T-cell (primary cell): Measurements from ENCODE around the gene PRKCB. TPM values are rescaled to one million over a fixed set of nuclear protein-coding genes. Genes with fewer than 3 reads are reported as not detected.

ENCODE experiments used
- ATAC-seq, 4 experiments: fragments of 200-7000 bp in 3 of 4; fragments of 150-1000 bp in 1 of 4; cut with Tn5 transposase; replicated peaks in 1 of 4; 1 replicate in 3 of 4; 2 replicates in 1 of 4; pipeline ENCODE4 v1.10.0; 2021; ENCODE audit warnings: moderate library complexity in 3 of 4, mild to moderate bottlenecking in 2 of 4, moderate number of reproducible peaks in 1 of 4
- CTCF ChIA-PET, 2 donors: fragments of 300-600 bp; sonication (Branson Sonifier 250); formaldehyde crosslinking; loops; one replicate each; lab custom pipeline; 2022; ENCODE audit warnings: antibody characterized with exemption in 2 of 2; lab: Charles Lee
- POLR2A ChIA-PET, 2 donors: fragments of 300-600 bp; sonication (Branson Sonifier 250); formaldehyde crosslinking; loops; one replicate each; lab custom pipeline; 2022; ENCODE audit warnings: antibody characterized with exemption in 2 of 2; lab: Charles Lee
- DNase-seq, 35 experiments: peaks; one replicate each; pipeline versions ENCODE4 v3.0.0 to v3.0.0-alpha.2; 2013 to 2023
- H3K27ac ChIP-seq: one replicate; pipeline ENCODE4 v1.5.1; 2013; ENCODE audit warnings: low read length
- H3K27me3 ChIP-seq, 2 experiments: replicated peaks in 1 of 2; 1 replicate in 1 of 2; 2 replicates in 1 of 2; pipeline versions ENCODE4 v1.6.1 to v1.7.0; 2013; ENCODE audit warnings: low read length in 1 of 2, mixed read lengths in 1 of 2; ENCODE audit not compliant: control insufficient read depth in 2 of 2, insufficient read depth in 2 of 2; ENCODE audit errors: extremely low read depth in 1 of 2
- H3K36me3 ChIP-seq, 2 donors: 1 replicate in 1 of 2; 2 replicates in 1 of 2; pipeline versions ENCODE4 v1.6.1 to v1.7.0; 2013; ENCODE audit warnings: low read length in 1 of 2; ENCODE audit not compliant: control insufficient read depth in 2 of 2, insufficient read depth in 1 of 2; ENCODE audit errors: extremely low read depth in 1 of 2
- H3K4me1 ChIP-seq, 2 experiments: 1 replicate in 1 of 2; 2 replicates in 1 of 2; pipeline versions ENCODE4 v1.6.1 to v1.7.0; 2013; ENCODE audit warnings: low read length in 2 of 2, mixed read lengths in 1 of 2; ENCODE audit not compliant: insufficient read depth in 2 of 2, control insufficient read depth in 1 of 2; ENCODE audit errors: extremely low read depth in 1 of 2
- H3K4me3 ChIP-seq, 2 donors: 1 replicate in 1 of 2; 2 replicates in 1 of 2; pipeline versions ENCODE4 v1.5.1 to v1.7.0; 2013; ENCODE audit warnings: mild to moderate bottlenecking in 2 of 2, low read length in 1 of 2, moderate library complexity in 1 of 2; ENCODE audit not compliant: control insufficient read depth in 1 of 2; ENCODE audit errors: extremely low read depth in 1 of 2
- H3K9me3 ChIP-seq: 2 replicates; pipeline ENCODE4 v1.7.0; 2013
- H3K27ac Mint-ChIP-seq, 2 donors: one replicate each; pipeline ENCODE4 v1.8.0; 2020 to 2021; ENCODE audit warnings: mild to moderate bottlenecking in 2 of 2, mixed read lengths in 2 of 2
- H3K27me3 Mint-ChIP-seq, 2 donors: one replicate each; pipeline ENCODE4 v1.8.0; 2021 to 2022; ENCODE audit warnings: mixed read lengths in 2 of 2
- H3K36me3 Mint-ChIP-seq: one replicate; pipeline ENCODE4 v1.8.0; 2021; ENCODE audit warnings: mixed read lengths
- H3K4me1 Mint-ChIP-seq, 3 donors: one replicate each; pipeline ENCODE4 v1.8.0; 2020 to 2022; ENCODE audit warnings: mixed read lengths in 3 of 3, mild to moderate bottlenecking in 1 of 3
- H3K4me3 Mint-ChIP-seq, 3 donors: one replicate each; pipeline ENCODE4 v1.8.0; 2020 to 2022; ENCODE audit warnings: mild to moderate bottlenecking in 3 of 3, mixed read lengths in 3 of 3, moderate library complexity in 3 of 3
- H3K9me3 Mint-ChIP-seq, 3 donors: one replicate each; pipeline ENCODE4 v1.8.0; 2020 to 2022; ENCODE audit warnings: mixed read lengths in 3 of 3
- WGBS: methylation state at CpG from one replicate; pipeline ENCODE4 v1.1.5; 2013; ENCODE audit warnings: missing lambda C conversion rate; ENCODE audit not compliant: insufficient coverage; 5-methylcytosine and 5-hydroxymethylcytosine counted together
- total RNA-seq, 35 experiments: library from RNA in 6 of 35; stranded (reverse) in 6 of 35; fragments of 120-200 nt in 1 of 35; gene quantifications; one replicate each; pipeline versions ENCODE4 v1.2.1 to v1.2.4 and lab custom pipeline; 2013 to 2026

Gene PRKCB
- total RNA-seq, 5 donors from 2014 or later (not counting 1 experiment from before 2014, with no cell fraction given) = 84.7 to 114 (median 105) TPM

GRCh38 chr16:24135624-24136565 lies 300.1 kb downstream of the PRKCB start:
- Mint-ChIP-seq H3K4me1 (peaks cover 8 to 12% (median 8%) of the 10 kb centered on the region in 3 donors), H3K27ac (peak overlapping the region in 1 of 2 donors; percentile 2), H3K4me3 (no peak overlapping the region), H3K27me3 (no peaks in the 10 kb centered on the region), H3K9me3 (no peaks in the 10 kb centered on the region), H3K36me3 (peaks cover 53% of the 10 kb centered on the region)
- CTCF ChIA-PET = no interaction called here
- no peak overlapping the region for H3K4me3 ChIP-seq
- 100% methylated on average over 1 of the region's 9 CpGs for WGBS
- H3K27me3 ChIP-seq = no peaks in the 10 kb centered on the region
- no peaks in the 10 kb centered on the region for H3K9me3 ChIP-seq
- H3K36me3 ChIP-seq = peaks cover 8 to 36% of the 10 kb centered on the region in 2 donors
- ATAC-seq (no peak), DNase-seq (no peak)
- H3K4me1 ChIP-seq = no peaks in the 10 kb centered on the region
- H3K27ac ChIP-seq = no peak overlapping the region
- POLR2A ChIA-PET = no interaction called here

- no peak overlapping the region for H3K27ac ChIP-seq
- no peak for ATAC-seq
- no peaks in the 10 kb centered on the region for H3K27me3 ChIP-seq
- Mint-ChIP-seq H3K27ac (no peak overlapping the region), H3K9me3 (no peaks in the 10 kb centered on the region), H3K4me1 (peaks cover 0 to 6% (median 2%) of the 10 kb centered on the region in 3 donors), H3K36me3 (peaks cover 47% of the 10 kb centered on the region), H3K4me3 (no peak overlapping the region), H3K27me3 (no peaks in the 10 kb centered on the region)
- ChIA-PET POLR2A (no interaction called here), CTCF (no interaction called here)
- H3K4me3 ChIP-seq = no peak overlapping the region
- WGBS = 100% methylated on average over 2 of the region's 2 CpGs
- no peak for DNase-seq
- H3K9me3 ChIP-seq = no peaks in the 10 kb centered on the region
- H3K36me3 ChIP-seq = peaks cover 11 to 33% of the 10 kb centered on the region in 2 donors
- no peaks in the 10 kb centered on the region for H3K4me1 ChIP-seq
Measured at GRCh38 chr16:24138024-24138423, 302.2 kb downstream of the PRKCB start.

DNA sequence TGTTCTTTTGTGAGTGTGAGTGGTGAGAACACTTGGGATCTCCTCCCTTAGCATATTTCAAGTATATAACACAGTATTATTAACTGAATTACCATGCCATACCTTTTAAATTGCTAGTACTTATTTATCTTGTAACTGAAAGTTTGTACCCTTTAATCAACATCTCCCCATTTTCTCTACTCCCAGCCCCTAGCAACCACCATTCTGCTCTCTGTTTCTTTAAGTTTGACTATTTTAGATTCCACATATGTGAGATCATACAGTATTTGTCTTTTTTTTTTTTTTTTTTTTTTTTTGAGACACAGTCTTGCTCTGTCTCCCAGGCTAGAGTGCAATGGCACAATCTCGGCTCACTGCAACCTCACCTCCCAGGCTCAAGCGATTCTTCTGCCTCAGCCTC lies 302.8 kb downstream of the PRKCB start:
- no peaks in the 10 kb centered on the region for H3K4me1 ChIP-seq
- H3K27ac ChIP-seq = no peak overlapping the region
- no CpG with 5 or more reads among the region's 2 CpGs for WGBS
- CTCF ChIA-PET = no interaction called here
- Mint-ChIP-seq H3K9me3 (no peaks in the 10 kb centered on the region), H3K4me3 (no peak overlapping the region), H3K36me3 (peaks cover 43% of the 10 kb centered on the region), H3K27me3 (no peaks in the 10 kb centered on the region), H3K27ac (no peak overlapping the region), H3K4me1 (peaks cover 0 to 2% (median 0%) of the 10 kb centered on the region in 3 donors)
- H3K27me3 ChIP-seq = no peaks in the 10 kb centered on the region
- no peaks in the 10 kb centered on the region for H3K9me3 ChIP-seq
- POLR2A ChIA-PET = interaction anchor here in 1 of 2 donors (0.7 kb wide), 1 partner anchor 44 kb away, joined by 3 read pairs; no protein-coding TSS in a partner anchor
- no peak for DNase-seq
- no peak for ATAC-seq
- H3K4me3 ChIP-seq = no peak overlapping the region
- H3K36me3 ChIP-seq = peaks cover 8 to 36% of the 10 kb centered on the region in 2 donors

DNA sequence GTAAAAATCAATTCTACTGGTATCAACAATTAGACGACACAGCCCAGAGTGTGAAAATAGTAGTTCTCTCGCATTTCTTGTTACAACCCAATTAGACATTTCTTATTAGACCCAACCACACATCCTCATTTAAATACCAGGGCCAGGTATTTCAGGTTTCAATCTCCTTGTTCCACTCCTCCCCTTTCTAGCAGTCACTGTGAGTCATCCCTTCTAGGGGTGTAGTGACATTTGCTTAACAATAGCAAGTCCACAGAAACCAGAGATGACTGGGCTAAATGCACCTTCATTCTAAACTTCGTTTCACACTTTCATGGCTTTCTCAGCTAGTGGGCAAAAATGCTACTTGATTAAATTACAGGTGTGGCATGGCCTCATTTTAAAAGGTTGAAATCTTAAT lies 303.5 kb downstream of the PRKCB start:
- peaks cover 8 to 33% of the 10 kb centered on the region in 2 donors for H3K36me3 ChIP-seq
- H3K27me3 Mint-ChIP-seq = no peaks in the 10 kb centered on the region
- H3K4me1 Mint-ChIP-seq = no peaks in the 10 kb centered on the region
- H3K9me3 Mint-ChIP-seq = no peaks in the 10 kb centered on the region
- DNase-seq (no peak), ATAC-seq (no peak)
- H3K9me3 ChIP-seq = no peaks in the 10 kb centered on the region
- ChIA-PET CTCF (no interaction called here), POLR2A (interaction anchor here in 1 of 2 donors (0.7 kb wide), 1 partner anchor 45 kb away, joined by 3 read pairs; no protein-coding TSS in a partner anchor)
- H3K27me3 ChIP-seq = no peaks in the 10 kb centered on the region
- no peak overlapping the region for H3K4me3 Mint-ChIP-seq
- WGBS = no CpG with 5 or more reads among the region's 3 CpGs
- H3K4me1 ChIP-seq = no peaks in the 10 kb centered on the region
- H3K27ac Mint-ChIP-seq = no peak overlapping the region
- no peak overlapping the region for H3K4me3 ChIP-seq
- H3K36me3 Mint-ChIP-seq = peaks cover 45% of the 10 kb centered on the region
- H3K27ac ChIP-seq = no peak overlapping the region

GRCh38 chr16:24140730-24141129 lies 304.9 kb downstream of the PRKCB start:
- peaks cover 58% of the 10 kb centered on the region for H3K36me3 Mint-ChIP-seq
- Histone ChIP-seq H3K27me3 (no peaks in the 10 kb centered on the region), H3K4me3 (no peak overlapping the region), H3K27ac (no peak overlapping the region), H3K36me3 (peaks cover 8 to 33% of the 10 kb centered on the region in 2 donors), H3K4me1 (no peaks in the 10 kb centered on the region), H3K9me3 (no peaks in the 10 kb centered on the region)
- H3K27ac Mint-ChIP-seq = peak overlapping the region in 1 of 2 donors; percentile 57
- no peak for ATAC-seq
- WGBS = no CpG with 5 or more reads among the region's 2 CpGs
- no peak for DNase-seq
- peaks cover 0 to 2% (median 2%) of the 10 kb centered on the region in 3 donors for H3K4me1 Mint-ChIP-seq
- no peak overlapping the region for H3K4me3 Mint-ChIP-seq
- POLR2A ChIA-PET = no interaction called here
- H3K27me3 Mint-ChIP-seq = no peaks in the 10 kb centered on the region
- H3K9me3 Mint-ChIP-seq = no peaks in the 10 kb centered on the region
- CTCF ChIA-PET = no interaction called here

- Histone ChIP-seq H3K36me3 (peaks cover 7 to 33% of the 10 kb centered on the region in 2 donors), H3K27ac (no peak overlapping the region), H3K9me3 (no peaks in the 10 kb centered on the region), H3K4me1 (no peaks in the 10 kb centered on the region), H3K27me3 (no peaks in the 10 kb centered on the region), H3K4me3 (no peak overlapping the region)
- no peaks in the 10 kb centered on the region for H3K27me3 Mint-ChIP-seq
- no peaks in the 10 kb centered on the region for H3K9me3 Mint-ChIP-seq
- DNase-seq (no peak), ATAC-seq (no peak)
- H3K36me3 Mint-ChIP-seq = peaks cover 53% of the 10 kb centered on the region
- no peak overlapping the region for H3K4me3 Mint-ChIP-seq
- H3K27ac Mint-ChIP-seq = peak overlapping the region in 1 of 2 donors; percentile 40
- POLR2A ChIA-PET = no interaction called here
- CTCF ChIA-PET = interaction anchor here in 1 of 2 donors (0.6 kb wide), 2 partner anchors 9 to 1797 kb away, joined by 3 read pairs; no protein-coding TSS in a partner anchor
- WGBS = 100% methylated on average over 2 of the region's 5 CpGs
- H3K4me1 Mint-ChIP-seq = peaks cover 0 to 6% (median 2%) of the 10 kb centered on the region in 3 donors
Measured at GRCh38 chr16:24141466-24141865, 305.7 kb downstream of the PRKCB start.
